ENCODE measurements around the gene TMIGD3.

Gene TMIGD3

DNA sequence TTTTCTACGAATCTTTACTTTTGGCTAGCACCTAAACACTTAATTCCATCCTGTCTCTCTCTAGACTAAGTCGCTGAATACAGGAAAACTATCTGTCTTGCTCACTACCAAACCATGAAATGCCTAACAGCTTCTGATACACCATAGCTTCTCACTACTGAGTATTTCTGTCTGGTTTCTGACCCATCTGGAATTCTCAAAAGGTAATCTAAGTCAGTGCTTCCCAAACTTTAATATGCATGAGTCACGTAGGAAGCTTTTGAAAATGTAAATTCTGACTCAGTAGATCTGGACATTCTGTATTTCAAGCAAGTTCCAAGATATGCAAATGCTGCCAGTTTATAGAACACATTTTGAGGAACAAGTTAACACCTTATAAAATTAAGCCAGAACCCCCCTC is 66.7 kb downstream of the TMIGD3 start:
- Histone ChIP-seq H3K27me3 (replicated peaks; ENCODE audit: control insufficient read depth, insufficient read depth, low read length) (no peaks in the 10 kb centered on the region), H3K36me3 (ENCODE audit: control insufficient read depth, insufficient read depth, low read length) (peaks cover 9% of the 10 kb centered on the region), H3K4me3 (replicated peaks; ENCODE audit: low read depth, low read length) (no peak overlapping the region)
- no peak for TF ChIP-seq CTCF (IDR thresholded peaks at IDR 0.05; ENCODE audit: insufficient read depth, low read length, poor library complexity, severe bottlenecking)
- DNase-seq (ENCODE audit: extremely low read depth, insufficient read length): no peak

All from GM06990 (cell line).